Activated CD4-positive, alpha-beta T cell treated with anti-CD3 and anti-CD28 coated beads, Interleukin-10, Interleukin-2, amounts not matched to agents 100 ng/mL and 50 ng/mL, durations not matched to agents 16 hours and 8 hours (primary cell): ENCODE data around the gene CUBN.
"Not testable (repeated sequence)": the region's sequence is repeated elsewhere in the genome, so short reads cannot be mapped to it uniquely, and the experiment has no call there.

ENCODE experiments used
- DNase-seq: peaks from one replicate; pipeline ENCODE4 v3.0.0-alpha.2; 2020

The CUBN gene

GRCh38 chr10:16853201-16853600 lies 276.4 kb downstream of the CUBN start:
- DNase-seq = peak; percentile 32

- DNase-seq = no peak
Observed at GRCh38 chr10:16852624-16853023, 277.0 kb downstream of the CUBN start.

GRCh38 chr10:16848562-16849154 lies 281.0 kb downstream of the CUBN start:
- DNase-seq = no peak

- no peak for DNase-seq
Observed at GRCh38 chr10:16847644-16848043, 282.0 kb downstream of the CUBN start.

- no peak for DNase-seq
Observed at GRCh38 chr10:16845248-16845647, 284.4 kb downstream of the CUBN start.

- DNase-seq = peak; percentile 80
Observed at GRCh38 chr10:16843252-16843870, 286.2 kb downstream of the CUBN start.

GRCh38 chr10:16835228-16835627 lies 294.4 kb downstream of the CUBN start:
- peak; percentile 48 for DNase-seq

GRCh38 chr10:16832351-16833080 lies 297.1 kb downstream of the CUBN start:
- DNase-seq = no peak

GRCh38 chr10:16828701-16829175 lies 300.9 kb downstream of the CUBN start:
- DNase-seq = no peak

GRCh38 chr10:16828114-16828568 lies 301.5 kb downstream of the CUBN start:
- peak; percentile 78 for DNase-seq

GRCh38 chr10:16827474-16827873 lies 302.1 kb downstream of the CUBN start:
- not testable (repeated sequence) for DNase-seq

GRCh38 chr10:16822726-16823360 lies 306.8 kb downstream of the CUBN start:
- no peak for DNase-seq

- no peak for DNase-seq
Observed at GRCh38 chr10:16822027-16822426, 307.6 kb downstream of the CUBN start.

GRCh38 chr10:16820421-16820820 lies 309.2 kb downstream of the CUBN start:
- no peak for DNase-seq

GRCh38 chr10:16820018-16820417 lies 309.6 kb downstream of the CUBN start:
- no peak for DNase-seq

- DNase-seq = no peak
Observed at GRCh38 chr10:16819436-16819835, 310.2 kb downstream of the CUBN start.

- DNase-seq = no peak
Observed at GRCh38 chr10:16819026-16819425, 310.6 kb downstream of the CUBN start.

GRCh38 chr10:16817125-16818019 lies 312.2 kb downstream of the CUBN start, which contains the start of gene RSU1:
RSU1 (minus strand) TSS chr10:16817424; CDS start chr10:16817081, 343 bp downstream.
- peak; percentile 100 for DNase-seq

- DNase-seq = no peak
Observed at GRCh38 chr10:16816830-16817124, 312.8 kb downstream of the CUBN start.

- DNase-seq = peak; percentile 7
Observed at GRCh38 chr10:16816171-16816570, 313.4 kb downstream of the CUBN start.

GRCh38 chr10:16814012-16814411 lies 315.6 kb downstream of the CUBN start:
- DNase-seq = no peak

- DNase-seq = no peak
Observed at GRCh38 chr10:16812676-16813075, 316.9 kb downstream of the CUBN start.

GRCh38 chr10:16811765-16812164 lies 317.8 kb downstream of the CUBN start:
- no peak for DNase-seq
